Prostate gland (tissue), 2 donors: ENCODE measurements around the gene ERCC5. TPM values are rescaled to one million over a fixed set of nuclear protein-coding genes. Genes with fewer than 3 reads are reported as not detected.

Source experiments
- DNase-seq: peaks from one replicate; pipeline ENCODE4 v3.0.0-alpha.2; 2019; ENCODE audit warnings: low spot score
- H3K27ac ChIP-seq, 2 donors: fragments of 200-600 bp; sonication (generic); 2 replicates each; pipeline ENCODE4 v1.5.1; 2017 to 2019
- H3K27me3 ChIP-seq: fragments of 200-600 bp; sonication (generic); replicated peaks from 2 replicates; pipeline ENCODE4 v1.5.1; 2019; ENCODE audit not compliant: insufficient read depth
- H3K36me3 ChIP-seq, 2 donors: fragments of 200-600 bp; sonication (generic); 1 replicate in 1 of 2; 2 replicates in 1 of 2; pipeline versions ENCODE4 v1.5.1 to v1.8.1; 2017 to 2019
- H3K4me1 ChIP-seq: fragments of 200-600 bp; sonication (generic); replicated peaks from 2 replicates; pipeline ENCODE4 v1.5.1; 2019
- H3K4me3 ChIP-seq, 2 donors: fragments of 200-600 bp; sonication (generic); 2 replicates each; pipeline ENCODE4 v1.5.1; 2017 to 2019
- H3K9me3 ChIP-seq: fragments of 200-600 bp; sonication (generic); 2 replicates; pipeline ENCODE4 v1.5.1; 2017
- CTCF ChIP-seq, 4 experiments: fragments of 200-600 bp in 2 of 4; fragments of 450-650 bp in 2 of 4; sonication (generic) in 2 of 4; IDR thresholded peaks; 1 replicate in 3 of 4; 2 replicates in 1 of 4; pipeline ENCODE4 v1.5.1; 2016 to 2019; ENCODE audit warnings: antibody characterized with exemption in 4 of 4, mild to moderate bottlenecking in 2 of 4, moderate library complexity in 2 of 4
- POLR2A ChIP-seq: fragments of 450-650 bp; IDR thresholded peaks from one replicate; pipeline ENCODE4 v1.6.1; 2016; ENCODE audit warnings: antibody characterized with exemption, mild to moderate bottlenecking
- POLR2AphosphoS5 ChIP-seq: sonication (generic); formaldehyde crosslinking; IDR thresholded peaks from one replicate; pipeline ENCODE4 v1.6.1; 2017; ENCODE audit warnings: antibody characterized with exemption
- WGBS: methylation state at CpG from one replicate; pipeline ENCODE4 v1.1.5; 2018; 5-methylcytosine and 5-hydroxymethylcytosine counted together
- intact Hi-C: fragments of 100-400 bp; cut with DNase I; formaldehyde crosslinking; loops from one replicate; pipeline ENCODE4 v1.14.2; 2022
- total RNA-seq, 2 donors: library from RNA; depleted of rRNA; stranded (reverse); fragments of >200 nt; gene quantifications; one replicate each; pipeline ENCODE4 v1.1.0, GENCODE V29; 2016

ERCC5 gene
- total RNA-seq, 2 donors from 2014 or later = 60.9 to 72.7 TPM

- Histone ChIP-seq H3K36me3 (no peaks in the 10 kb centered on the region), H3K4me3 (no peak overlapping the region), H3K4me1 (peaks cover 2% of the 10 kb centered on the region), H3K9me3 (no peaks in the 10 kb centered on the region), H3K27ac (no peak overlapping the region), H3K27me3 (no peaks in the 10 kb centered on the region)
- TF ChIP-seq POLR2AphosphoS5 = no peak
- no peak for TF ChIP-seq POLR2A
- TF ChIP-seq CTCF (IDR thresholded peaks at IDR 0.05) = no peak
- DNase-seq = no peak
- 88% methylated on average over 6 of the region's 6 CpGs for WGBS
- intact Hi-C loops = loop anchor here (5.0 kb wide), 2 partner anchors 47 to 267 kb away; no protein-coding TSS in a partner anchor
These were observed 3.1 kb downstream of the ERCC5 start for GRCh38 chr13:102848956-102849355.

- TF ChIP-seq CTCF (IDR thresholded peaks at IDR 0.05) (no peak), POLR2A (no peak), POLR2AphosphoS5 (no peak)
- Histone ChIP-seq H3K4me3 (no peak overlapping the region), H3K27ac (no peak overlapping the region), H3K4me1 (peaks cover 2% of the 10 kb centered on the region), H3K36me3 (peaks cover 0 to 8% of the 10 kb centered on the region in 2 donors), H3K27me3 (no peaks in the 10 kb centered on the region), H3K9me3 (no peaks in the 10 kb centered on the region)
- no peak for DNase-seq
- WGBS = 93% methylated on average over 3 of the region's 3 CpGs
- intact Hi-C loops = no loop called here
These were observed 6.7 kb downstream of the ERCC5 start for GRCh38 chr13:102852556-102852955.

GRCh38 chr13:102854675-102855074 lies 8.8 kb downstream of the ERCC5 start:
- Histone ChIP-seq H3K4me3 (no peak overlapping the region), H3K36me3 (peaks cover 0 to 15% of the 10 kb centered on the region in 2 donors), H3K27ac (no peak overlapping the region), H3K4me1 (no peaks in the 10 kb centered on the region), H3K27me3 (no peaks in the 10 kb centered on the region), H3K9me3 (no peaks in the 10 kb centered on the region)
- TF ChIP-seq POLR2A = no peak
- no peak for TF ChIP-seq CTCF (IDR thresholded peaks at IDR 0.05)
- no peak for TF ChIP-seq POLR2AphosphoS5
- intact Hi-C loops = no loop called here
- DNase-seq = no peak
- 87% methylated on average over 7 of the region's 7 CpGs for WGBS

GRCh38 chr13:102856557-102856956 lies 10.7 kb downstream of the ERCC5 start:
- Histone ChIP-seq H3K9me3 (no peaks in the 10 kb centered on the region), H3K4me3 (no peak overlapping the region), H3K27ac (no peak overlapping the region), H3K27me3 (no peaks in the 10 kb centered on the region), H3K4me1 (no peaks in the 10 kb centered on the region), H3K36me3 (peaks cover 3 to 15% of the 10 kb centered on the region in 2 donors)
- intact Hi-C loops = no loop called here
- WGBS = 50% methylated on average over 6 of the region's 6 CpGs
- no peak for DNase-seq
- no peak for TF ChIP-seq POLR2A
- no peak for TF ChIP-seq POLR2AphosphoS5
- no peak for TF ChIP-seq CTCF (IDR thresholded peaks at IDR 0.05)

GRCh38 chr13:102862624-102863210 lies 16.9 kb downstream of the ERCC5 start:
- TF ChIP-seq POLR2A (no peak), CTCF (IDR thresholded peaks at IDR 0.05) (no peak), POLR2AphosphoS5 (no peak)
- no peaks in the 10 kb centered on the region for H3K27me3 ChIP-seq
- no peaks in the 10 kb centered on the region for H3K4me1 ChIP-seq
- no peak overlapping the region for H3K27ac ChIP-seq
- H3K4me3 ChIP-seq = no peak overlapping the region
- intact Hi-C loops = no loop called here
- DNase-seq = no peak
- WGBS = 96% methylated on average over 13 of the region's 13 CpGs
- H3K9me3 ChIP-seq = no peaks in the 10 kb centered on the region
- H3K36me3 ChIP-seq = peaks cover 12 to 13% of the 10 kb centered on the region in 2 donors
